HepG2 (cell line): ENCODE results near the gene UGT1A7. TPM values are rescaled to one million over a fixed set of nuclear protein-coding genes. Genes with fewer than 3 reads are reported as not detected.

Experiments
- ATAD3A ChIP-seq: sonication (generic); formaldehyde crosslinking; IDR thresholded peaks from 2 replicates; pipeline ENCODE4 v1.4.0; 2020; ENCODE audit warnings: missing genetic modification reagents
- CC2D1A ChIP-seq: sonication (generic); formaldehyde crosslinking; IDR thresholded peaks from 2 replicates; pipeline ENCODE4 v1.8.1; 2023; ENCODE audit warnings: mild to moderate bottlenecking, missing genetic modification reagents
- DMAP1 ChIP-seq: IDR thresholded peaks from 2 replicates; pipeline ENCODE4 v1.6.1; 2016
- EEA1 ChIP-seq: sonication (generic); formaldehyde crosslinking; IDR thresholded peaks from 2 replicates; pipeline ENCODE4 v1.5.1; 2020; ENCODE audit warnings: mild to moderate bottlenecking, missing genetic modification reagents, borderline replicate concordance
- ETV5 ChIP-seq: IDR thresholded peaks from 2 replicates; pipeline ENCODE4 v1.6.1; 2018; ENCODE audit warnings: missing biosample characterization, missing genetic modification reagents, inconsistent platforms, borderline replicate concordance
- GLMP ChIP-seq: sonication (generic); formaldehyde crosslinking; IDR thresholded peaks from 2 replicates; pipeline ENCODE4 v1.9.0; 2021; ENCODE audit warnings: missing genetic modification reagents, mild to moderate bottlenecking, borderline replicate concordance
- KAT8 ChIP-seq: IDR thresholded peaks from 2 replicates; pipeline ENCODE4 v1.6.1; 2016; ENCODE audit warnings: missing genetic modification reagents, missing compliant biosample characterization
- KMT2B ChIP-seq: IDR thresholded peaks from 2 replicates; pipeline ENCODE4 v1.6.1; 2016; ENCODE audit warnings: missing genetic modification reagents, missing compliant biosample characterization
- RFX5 ChIP-seq: IDR thresholded peaks from 2 replicates; pipeline ENCODE4 v1.6.1; 2011; ENCODE audit warnings: low read depth, low read length, improper control_type of control experiment
- ZFP37 ChIP-seq: sonication (generic); formaldehyde crosslinking; IDR thresholded peaks from 2 replicates; pipeline ENCODE4 v1.4.0; 2020; ENCODE audit warnings: missing genetic modification reagents, borderline replicate concordance
- ZFP90 ChIP-seq: sonication (generic); formaldehyde crosslinking; IDR thresholded peaks from 2 replicates; pipeline ENCODE4 v1.8.0; 2022; ENCODE audit warnings: missing genetic modification reagents, mild to moderate bottlenecking, inconsistent platforms, borderline replicate concordance
- ZNF235 ChIP-seq: sonication (generic); formaldehyde crosslinking; IDR thresholded peaks from 2 replicates; pipeline ENCODE4 v1.8.1; 2023; ENCODE audit warnings: mild to moderate bottlenecking, missing genetic modification reagents, borderline replicate concordance
- ZNF460 ChIP-seq: sonication (generic); formaldehyde crosslinking; IDR thresholded peaks from 2 replicates; pipeline ENCODE4 v1.5.1; 2020; ENCODE audit warnings: missing genetic modification reagents, mild to moderate bottlenecking, borderline replicate concordance
- ZNF556 ChIP-seq: sonication (generic); formaldehyde crosslinking; IDR thresholded peaks from 2 replicates; pipeline ENCODE4 v1.4.0; 2020; ENCODE audit warnings: mild to moderate bottlenecking, missing genetic modification reagents, borderline replicate concordance
- ZNF709 ChIP-seq: sonication (generic); formaldehyde crosslinking; IDR thresholded peaks from 2 replicates; pipeline ENCODE4 v1.5.0; 2020; ENCODE audit warnings: mild to moderate bottlenecking, missing genetic modification reagents
- ZNF780A ChIP-seq: sonication (generic); formaldehyde crosslinking; IDR thresholded peaks from 2 replicates; pipeline ENCODE4 v1.8.0; 2022; ENCODE audit warnings: mild to moderate bottlenecking, missing genetic modification reagents, moderate library complexity
- polyA plus RNA-seq, 8 experiments: library from polyadenylated mRNA; depleted of rRNA in 3 of 8; stranded (reverse) in 7 of 8; unstranded in 1 of 8; fragments of >200 nt; fragmentation: Illumina TruSeq in 4 of 8; extraction: Trizol in 4 of 8; gene quantifications; 2 replicates each; pipeline versions ENCODE4 v1.2.1 to v1.2.3, GENCODE V29; 2011 to 2016; ENCODE audit warnings: low read depth in 4 of 8, missing spikeins in 1 of 8, mixed read lengths in 1 of 8; ENCODE audit not compliant: insufficient read depth in 1 of 8
- total RNA-seq, 5 experiments: library from RNA; depleted of rRNA; stranded (reverse); fragments of >200 nt; fragmentation: Illumina TruSeq; extraction: Trizol; gene quantifications; 2 replicates each; pipeline ENCODE4 v1.2.3, GENCODE V29; 2016; ENCODE audit warnings: low read depth in 1 of 5
- TF ChIP-seq, protein P1 (sequence below): sonication (generic); formaldehyde crosslinking; conservative IDR thresholded peaks from 2 replicates; pipeline ENCODE4 v1.4.0; 2020; ENCODE audit warnings: missing genetic modification reagents
- TF ChIP-seq, protein P2 (sequence below), 2 experiments: IDR thresholded peaks; 2 replicates each; pipeline ENCODE4 v1.6.1; 2011 to 2012; ENCODE audit warnings: low read length in 2 of 2, borderline replicate concordance in 1 of 2, low read depth in 1 of 2, mild to moderate bottlenecking in 1 of 2, moderate library complexity in 1 of 2

Gene UGT1A7
- total and polyA plus RNA-seq, 2 of the 13 experiments (the other 11 are each of a cell fraction or from before 2014, with no cell fraction given): not detected

- TF ChIP-seq GLMP (CRISPR knock-in tag) (no peak), ATAD3A (no peak), DMAP1 (0 out of 2 replicates have a peak, but pooled peaks have one; percentile 49), KMT2B (CRISPR knock-in tag) (peak; percentile 48; the same call in 1 of the 2 replicates), ZFP90 (CRISPR knock-in tag) (0 out of 2 replicates have a peak, but pooled peaks have one; percentile 27), ZNF780A (CRISPR knock-in tag) (no peak), CC2D1A (CRISPR knock-in tag) (peak; percentile 87; the same call in 1 of the 2 replicates), ZNF556 (CRISPR knock-in tag) (peak; percentile 75; the same call in 1 of the 2 replicates), KAT8 (CRISPR knock-in tag) (peak; percentile 77), ZNF709 (peak; percentile 65; the same call in 1 of the 2 replicates), ZNF460 (CRISPR knock-in tag) (peak; percentile 31; the same call in 1 of the 2 replicates), RFX5 (no peak), EEA1 (no peak), ETV5 (CRISPR knock-in tag) (peak; percentile 74; the same call in 1 of the 2 replicates), ZFP37 (CRISPR knock-in tag) (0 out of 2 replicates have a peak, but pooled peaks have one; percentile 65), ZNF235 (CRISPR knock-in tag) (0 out of 2 replicates have a peak, but pooled peaks have one; percentile 25)
- TF ChIP-seq, protein P1, sequence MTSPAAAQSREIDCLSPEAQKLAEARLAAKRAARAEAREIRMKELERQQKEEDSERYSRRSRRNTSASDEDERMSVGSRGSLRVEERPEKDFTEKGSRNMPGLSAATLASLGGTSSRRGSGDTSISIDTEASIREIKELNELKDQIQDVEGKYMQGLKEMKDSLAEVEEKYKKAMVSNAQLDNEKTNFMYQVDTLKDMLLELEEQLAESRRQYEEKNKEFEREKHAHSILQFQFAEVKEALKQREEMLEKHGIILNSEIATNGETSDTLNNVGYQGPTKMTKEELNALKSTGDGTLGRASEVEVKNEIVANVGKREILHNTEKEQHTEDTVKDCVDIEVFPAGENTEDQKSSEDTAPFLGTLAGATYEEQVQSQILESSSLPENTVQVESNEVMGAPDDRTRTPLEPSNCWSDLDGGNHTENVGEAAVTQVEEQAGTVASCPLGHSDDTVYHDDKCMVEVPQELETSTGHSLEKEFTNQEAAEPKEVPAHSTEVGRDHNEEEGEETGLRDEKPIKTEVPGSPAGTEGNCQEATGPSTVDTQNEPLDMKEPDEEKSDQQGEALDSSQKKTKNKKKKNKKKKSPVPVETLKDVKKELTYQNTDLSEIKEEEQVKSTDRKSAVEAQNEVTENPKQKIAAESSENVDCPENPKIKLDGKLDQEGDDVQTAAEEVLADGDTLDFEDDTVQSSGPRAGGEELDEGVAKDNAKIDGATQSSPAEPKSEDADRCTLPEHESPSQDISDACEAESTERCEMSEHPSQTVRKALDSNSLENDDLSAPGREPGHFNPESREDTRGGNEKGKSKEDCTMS (CRISPR knock-in tag): no peak
- TF ChIP-seq, protein P2, sequence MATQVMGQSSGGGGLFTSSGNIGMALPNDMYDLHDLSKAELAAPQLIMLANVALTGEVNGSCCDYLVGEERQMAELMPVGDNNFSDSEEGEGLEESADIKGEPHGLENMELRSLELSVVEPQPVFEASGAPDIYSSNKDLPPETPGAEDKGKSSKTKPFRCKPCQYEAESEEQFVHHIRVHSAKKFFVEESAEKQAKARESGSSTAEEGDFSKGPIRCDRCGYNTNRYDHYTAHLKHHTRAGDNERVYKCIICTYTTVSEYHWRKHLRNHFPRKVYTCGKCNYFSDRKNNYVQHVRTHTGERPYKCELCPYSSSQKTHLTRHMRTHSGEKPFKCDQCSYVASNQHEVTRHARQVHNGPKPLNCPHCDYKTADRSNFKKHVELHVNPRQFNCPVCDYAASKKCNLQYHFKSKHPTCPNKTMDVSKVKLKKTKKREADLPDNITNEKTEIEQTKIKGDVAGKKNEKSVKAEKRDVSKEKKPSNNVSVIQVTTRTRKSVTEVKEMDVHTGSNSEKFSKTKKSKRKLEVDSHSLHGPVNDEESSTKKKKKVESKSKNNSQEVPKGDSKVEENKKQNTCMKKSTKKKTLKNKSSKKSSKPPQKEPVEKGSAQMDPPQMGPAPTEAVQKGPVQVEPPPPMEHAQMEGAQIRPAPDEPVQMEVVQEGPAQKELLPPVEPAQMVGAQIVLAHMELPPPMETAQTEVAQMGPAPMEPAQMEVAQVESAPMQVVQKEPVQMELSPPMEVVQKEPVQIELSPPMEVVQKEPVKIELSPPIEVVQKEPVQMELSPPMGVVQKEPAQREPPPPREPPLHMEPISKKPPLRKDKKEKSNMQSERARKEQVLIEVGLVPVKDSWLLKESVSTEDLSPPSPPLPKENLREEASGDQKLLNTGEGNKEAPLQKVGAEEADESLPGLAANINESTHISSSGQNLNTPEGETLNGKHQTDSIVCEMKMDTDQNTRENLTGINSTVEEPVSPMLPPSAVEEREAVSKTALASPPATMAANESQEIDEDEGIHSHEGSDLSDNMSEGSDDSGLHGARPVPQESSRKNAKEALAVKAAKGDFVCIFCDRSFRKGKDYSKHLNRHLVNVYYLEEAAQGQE (IDR thresholded peaks at IDR 0.05; ENCODE audit: borderline replicate concordance in 1 of 2, low read depth in 1 of 2, low read length in 2 of 2): peak in 1 of 2 experiments; percentile 87; a peak in 2 of 4 replicates
These were observed 63.5 kb downstream of the UGT1A7 start (continued) for GRCh38 chr2:233745073-233745755.
